HL-60 (cell line): ENCODE results near the gene SORBS2.

ENCODE experiments used
- DNase-seq, 2 experiments: peaks; one replicate each; pipeline ENCODE4 v3.0.0-alpha.2; 2010 to 2020; ENCODE audit warnings: low read depth in 1 of 2, low spot score in 1 of 2
- H3K27ac ChIP-seq: fragments of 250-450 bp; sonication (Bioruptor Pico); replicated peaks from 2 replicates; pipeline ENCODE4 v1.5.1; 2020; ENCODE audit warnings: mild to moderate bottlenecking, moderate library complexity
- H3K27me3 ChIP-seq: fragments of 250-450 bp; sonication (Bioruptor Pico); 2 replicates; pipeline ENCODE4 v1.5.1; 2021; ENCODE audit warnings: mild to moderate bottlenecking, moderate library complexity; ENCODE audit not compliant: insufficient read depth, poor library complexity, severe bottlenecking
- H3K4me3 ChIP-seq: replicated peaks from 2 replicates; pipeline ENCODE4 v1.5.1; 2011; ENCODE audit warnings: mild to moderate bottlenecking, control low read depth, low read length; ENCODE audit not compliant: insufficient read depth
- CTCF ChIP-seq: IDR thresholded peaks from one replicate; pipeline ENCODE4 v1.5.1; 2011; ENCODE audit warnings: low read length, control low read depth, inconsistent platforms; ENCODE audit not compliant: insufficient read depth
- GABPA ChIP-seq: IDR thresholded peaks from 2 replicates; pipeline ENCODE4 v1.6.1; 2012; ENCODE audit warnings: low read depth
- POLR2AphosphoS5 ChIP-seq: IDR thresholded peaks from 2 replicates; pipeline ENCODE4 v1.6.1; 2012; ENCODE audit warnings: low read depth
- SPI1 ChIP-seq: IDR thresholded peaks from 2 replicates; pipeline ENCODE4 v1.6.1; 2012; ENCODE audit warnings: low read depth, mild to moderate bottlenecking, borderline replicate concordance
- TF ChIP-seq, protein P1 (sequence below): IDR thresholded peaks from 2 replicates; pipeline ENCODE4 v1.6.1; 2012; ENCODE audit warnings: low read depth; ENCODE audit not compliant: insufficient replicate concordance

SORBS2 gene

DNA sequence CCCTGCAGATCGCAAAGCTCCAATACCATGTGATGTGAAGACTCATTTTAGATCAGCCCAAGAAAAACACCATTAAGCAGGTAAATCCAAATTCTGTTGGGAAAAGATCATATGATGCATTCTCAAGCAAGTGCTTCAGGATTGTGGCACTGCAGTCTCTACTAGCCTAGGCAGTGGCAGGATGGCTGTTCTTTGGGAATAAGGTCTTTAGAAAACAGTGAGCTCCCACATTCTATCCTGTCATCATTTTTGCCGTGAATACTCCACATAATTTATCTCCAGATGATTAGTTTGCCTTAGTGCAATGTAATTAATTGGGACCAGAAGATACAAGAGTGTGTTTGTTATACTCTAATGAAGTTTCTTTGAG lies 18.9 kb downstream of the SORBS2 start:
- H3K27ac ChIP-seq = no peak overlapping the region
- TF ChIP-seq, protein P1, sequence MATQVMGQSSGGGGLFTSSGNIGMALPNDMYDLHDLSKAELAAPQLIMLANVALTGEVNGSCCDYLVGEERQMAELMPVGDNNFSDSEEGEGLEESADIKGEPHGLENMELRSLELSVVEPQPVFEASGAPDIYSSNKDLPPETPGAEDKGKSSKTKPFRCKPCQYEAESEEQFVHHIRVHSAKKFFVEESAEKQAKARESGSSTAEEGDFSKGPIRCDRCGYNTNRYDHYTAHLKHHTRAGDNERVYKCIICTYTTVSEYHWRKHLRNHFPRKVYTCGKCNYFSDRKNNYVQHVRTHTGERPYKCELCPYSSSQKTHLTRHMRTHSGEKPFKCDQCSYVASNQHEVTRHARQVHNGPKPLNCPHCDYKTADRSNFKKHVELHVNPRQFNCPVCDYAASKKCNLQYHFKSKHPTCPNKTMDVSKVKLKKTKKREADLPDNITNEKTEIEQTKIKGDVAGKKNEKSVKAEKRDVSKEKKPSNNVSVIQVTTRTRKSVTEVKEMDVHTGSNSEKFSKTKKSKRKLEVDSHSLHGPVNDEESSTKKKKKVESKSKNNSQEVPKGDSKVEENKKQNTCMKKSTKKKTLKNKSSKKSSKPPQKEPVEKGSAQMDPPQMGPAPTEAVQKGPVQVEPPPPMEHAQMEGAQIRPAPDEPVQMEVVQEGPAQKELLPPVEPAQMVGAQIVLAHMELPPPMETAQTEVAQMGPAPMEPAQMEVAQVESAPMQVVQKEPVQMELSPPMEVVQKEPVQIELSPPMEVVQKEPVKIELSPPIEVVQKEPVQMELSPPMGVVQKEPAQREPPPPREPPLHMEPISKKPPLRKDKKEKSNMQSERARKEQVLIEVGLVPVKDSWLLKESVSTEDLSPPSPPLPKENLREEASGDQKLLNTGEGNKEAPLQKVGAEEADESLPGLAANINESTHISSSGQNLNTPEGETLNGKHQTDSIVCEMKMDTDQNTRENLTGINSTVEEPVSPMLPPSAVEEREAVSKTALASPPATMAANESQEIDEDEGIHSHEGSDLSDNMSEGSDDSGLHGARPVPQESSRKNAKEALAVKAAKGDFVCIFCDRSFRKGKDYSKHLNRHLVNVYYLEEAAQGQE = no peak
- TF ChIP-seq CTCF (no peak), GABPA (no peak), SPI1 (no peak), POLR2AphosphoS5 (no peak)
- no peak for DNase-seq
- H3K4me3 ChIP-seq = no peak overlapping the region
- H3K27me3 ChIP-seq = no peaks in the 10 kb centered on the region

DNA sequence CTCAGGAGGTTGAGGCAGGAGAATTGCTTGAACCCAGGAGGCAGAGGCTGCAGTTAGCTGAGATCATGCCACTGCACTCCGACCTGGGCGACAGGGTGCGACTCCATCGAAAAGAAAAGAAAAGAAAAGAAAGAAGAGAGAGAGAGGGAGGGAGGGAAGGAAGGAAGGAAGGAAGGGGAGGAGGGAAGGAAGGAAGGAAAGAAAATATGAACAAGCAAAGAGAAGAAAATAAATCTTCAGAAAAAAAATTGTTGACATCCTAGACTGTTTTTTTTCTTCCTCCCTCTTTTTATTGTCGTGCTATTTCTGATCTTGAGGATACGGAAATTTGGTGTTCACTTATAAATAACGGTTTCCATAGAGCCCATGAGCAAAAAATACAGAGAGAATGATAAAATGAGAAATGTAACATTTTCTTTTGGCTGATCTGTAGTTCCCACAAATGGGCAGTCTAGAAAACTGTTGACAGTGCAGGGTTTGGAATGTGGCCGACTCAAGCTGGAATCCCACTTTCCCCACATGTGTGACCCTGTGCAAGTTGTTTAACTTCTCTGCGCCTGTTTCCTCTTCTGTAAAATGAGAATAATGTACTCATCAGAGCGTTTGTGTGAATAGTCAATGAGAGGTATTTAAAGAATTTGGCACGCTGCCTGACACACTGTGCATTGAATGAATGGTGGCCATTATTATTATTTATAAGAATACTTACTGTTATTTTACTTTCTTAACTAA lies 19.4 kb downstream of the SORBS2 start:
- no peak overlapping the region for H3K27ac ChIP-seq
- DNase-seq = no peak
- TF ChIP-seq POLR2AphosphoS5 (no peak), SPI1 (no peak), GABPA (no peak), CTCF (no peak)
- TF ChIP-seq, protein P1 = no peak
- no peaks in the 10 kb centered on the region for H3K27me3 ChIP-seq
- H3K4me3 ChIP-seq = no peak overlapping the region

DNA sequence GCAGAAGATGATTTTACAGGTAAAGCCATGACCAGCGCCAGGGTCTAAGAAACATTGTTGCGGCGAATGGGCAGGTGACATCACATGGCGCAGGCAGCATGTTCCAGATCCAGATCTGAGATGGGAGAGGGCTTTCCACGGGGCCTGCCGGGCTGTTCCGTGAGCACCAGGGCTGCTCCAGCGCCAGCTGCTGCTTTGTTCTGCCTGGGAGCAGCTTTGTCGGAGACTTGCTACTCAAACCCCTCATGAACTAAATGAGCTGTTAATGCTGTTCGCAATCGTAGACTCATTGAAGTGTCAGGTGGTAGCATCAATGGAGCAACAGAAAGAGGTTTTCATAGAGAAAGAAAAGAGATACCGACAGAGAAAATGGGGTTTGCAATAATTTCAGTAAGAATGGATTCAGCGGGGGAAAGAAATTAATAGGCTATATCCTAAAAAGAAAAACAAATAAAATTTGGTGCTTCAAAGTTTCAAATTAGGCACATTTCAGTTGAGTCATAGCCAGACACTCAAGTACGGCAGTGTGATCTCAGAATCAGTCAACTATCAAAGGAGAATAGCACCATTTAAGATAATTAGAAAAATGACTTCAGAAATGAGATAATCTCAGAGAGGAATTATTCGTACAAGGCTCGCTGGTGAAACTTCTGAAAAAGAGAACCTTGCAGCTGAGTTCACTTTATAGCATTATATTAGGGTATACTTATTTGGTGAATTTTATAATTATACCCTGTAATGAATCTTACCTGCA lies 23.9 kb downstream of the SORBS2 start:
- TF ChIP-seq, protein P1 = no peak
- TF ChIP-seq GABPA (no peak), CTCF (no peak), POLR2AphosphoS5 (no peak), SPI1 (no peak)
- no peak for DNase-seq
- Histone ChIP-seq H3K27me3 (no peaks in the 10 kb centered on the region), H3K27ac (no peak overlapping the region), H3K4me3 (no peak overlapping the region)
